HG02642 (cell line): ENCODE results near the gene PEX5.
A peak's percentile ranks its signal among the peaks of the same experiment; 100 is the strongest.

ENCODE experiments used
- ATAC-seq: cut with Tn5 transposase; IDR thresholded peaks from one replicate; pipeline ENCODE4 v1.9.1; 2021; ENCODE audit warnings: mild to moderate bottlenecking; ENCODE audit not compliant: unreplicated experiment, poor library complexity

PEX5 gene

DNA sequence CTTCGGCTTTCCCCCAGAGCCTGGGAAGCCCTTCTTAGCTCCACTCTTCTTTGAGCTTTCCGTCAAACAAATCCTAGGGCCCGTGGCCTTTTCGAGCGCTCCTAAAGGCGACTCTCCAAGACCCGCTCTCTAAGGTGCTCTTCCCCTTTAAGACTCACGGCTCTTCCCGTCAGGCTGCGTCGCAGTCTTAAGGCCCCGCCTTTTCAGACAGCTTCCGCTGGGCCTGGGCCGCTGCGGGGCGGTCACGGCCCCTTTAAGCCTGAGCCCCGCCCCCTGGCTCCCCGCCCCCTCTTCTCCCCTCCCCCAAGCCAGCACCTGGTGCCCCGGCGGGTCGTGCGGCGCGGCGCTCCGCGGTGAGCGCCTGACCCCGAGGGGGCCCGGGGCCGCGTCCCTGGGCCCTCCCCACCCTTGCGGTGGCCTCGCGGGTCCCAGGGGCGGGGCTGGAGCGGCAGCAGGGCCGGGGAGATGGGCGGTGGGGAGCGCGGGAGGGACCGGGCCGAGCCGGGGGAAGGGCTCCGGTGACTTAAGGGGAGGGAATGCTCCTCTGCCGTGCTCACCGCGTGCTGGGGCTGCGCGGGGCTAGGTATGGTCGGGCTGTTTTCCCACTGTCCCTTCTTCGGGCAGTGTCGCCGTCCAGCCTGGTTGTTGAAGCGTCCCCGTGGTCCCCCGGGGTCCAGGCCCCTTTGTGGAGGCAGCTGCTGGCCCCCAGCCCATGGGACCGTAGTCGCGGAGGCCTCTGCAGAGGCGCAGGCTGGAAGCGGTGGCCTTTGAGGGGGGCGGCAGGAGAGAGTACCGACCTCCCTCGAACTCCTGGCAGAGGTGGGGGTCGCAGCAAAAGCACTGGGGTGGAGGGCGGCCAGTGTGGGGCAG, at the start of gene PEX5:
Gene PEX5, plus strand, starts transcription at position 289 of the 870 bp plus-strand sequence. CDS start 692 bp downstream, outside the sequence.
- ATAC-seq: peak; percentile 98

DNA sequence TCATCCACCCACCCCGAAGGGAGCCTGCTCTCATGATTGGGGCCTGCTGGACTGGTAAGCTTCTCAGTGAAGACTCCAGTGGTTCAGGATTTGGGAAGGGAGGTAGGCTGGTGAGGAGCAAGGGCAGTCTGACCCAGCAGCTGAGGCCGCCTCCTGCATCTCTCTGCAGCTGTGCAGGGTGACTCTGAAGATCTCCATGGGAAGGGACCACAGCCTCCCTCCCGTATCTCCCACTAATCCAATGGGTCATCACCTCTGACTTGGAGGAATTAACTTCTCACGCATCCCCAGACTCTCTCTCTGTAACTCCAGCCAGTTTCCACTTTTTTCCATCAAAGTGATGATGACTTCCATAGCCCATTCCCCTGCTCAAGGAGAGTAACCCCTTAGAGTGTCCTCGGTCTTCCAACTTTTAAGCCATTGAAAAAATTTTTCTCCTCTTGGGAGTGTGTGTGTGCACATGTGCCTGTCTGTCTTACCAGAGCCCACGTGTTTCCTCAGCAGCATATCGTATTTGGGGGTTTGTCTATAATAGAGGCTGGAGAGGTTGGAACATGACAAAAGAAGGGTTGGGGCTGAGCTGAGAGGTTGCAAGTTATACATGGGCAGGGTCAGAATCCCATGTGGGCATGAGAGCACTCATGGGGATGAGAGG, 48.0 kb upstream of the PEX5 start:
- no peak for ATAC-seq

DNA sequence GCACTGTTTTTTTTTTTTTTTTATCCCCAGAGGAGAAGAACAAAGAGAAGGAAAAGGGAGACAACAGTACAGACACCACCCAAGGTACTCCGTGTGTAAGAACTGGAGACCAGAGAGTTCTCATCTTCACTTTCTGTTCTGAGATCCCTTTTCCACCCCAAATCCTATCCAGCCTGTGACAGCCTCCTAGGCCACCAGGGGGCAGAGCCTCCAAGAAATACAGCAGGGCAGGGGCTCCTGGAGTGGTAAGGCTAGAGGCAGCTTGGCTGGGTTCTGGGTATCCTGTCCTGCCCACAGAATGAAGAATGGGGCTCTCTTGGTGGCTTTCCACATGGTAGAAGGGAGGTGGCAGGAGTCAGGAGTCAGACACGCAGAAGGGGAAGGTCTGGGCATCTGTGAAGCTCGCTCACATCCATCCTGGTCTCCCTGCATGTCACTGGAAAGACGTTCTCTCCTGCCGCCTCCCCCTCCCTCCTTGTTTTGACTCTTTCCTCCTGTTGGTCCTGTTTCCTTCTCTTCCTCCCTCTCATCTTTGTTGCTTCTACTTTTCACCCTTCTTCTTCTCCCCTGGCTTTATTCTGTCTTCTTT, 47.3 kb upstream of the PEX5 start:
- no peak for ATAC-seq

DNA sequence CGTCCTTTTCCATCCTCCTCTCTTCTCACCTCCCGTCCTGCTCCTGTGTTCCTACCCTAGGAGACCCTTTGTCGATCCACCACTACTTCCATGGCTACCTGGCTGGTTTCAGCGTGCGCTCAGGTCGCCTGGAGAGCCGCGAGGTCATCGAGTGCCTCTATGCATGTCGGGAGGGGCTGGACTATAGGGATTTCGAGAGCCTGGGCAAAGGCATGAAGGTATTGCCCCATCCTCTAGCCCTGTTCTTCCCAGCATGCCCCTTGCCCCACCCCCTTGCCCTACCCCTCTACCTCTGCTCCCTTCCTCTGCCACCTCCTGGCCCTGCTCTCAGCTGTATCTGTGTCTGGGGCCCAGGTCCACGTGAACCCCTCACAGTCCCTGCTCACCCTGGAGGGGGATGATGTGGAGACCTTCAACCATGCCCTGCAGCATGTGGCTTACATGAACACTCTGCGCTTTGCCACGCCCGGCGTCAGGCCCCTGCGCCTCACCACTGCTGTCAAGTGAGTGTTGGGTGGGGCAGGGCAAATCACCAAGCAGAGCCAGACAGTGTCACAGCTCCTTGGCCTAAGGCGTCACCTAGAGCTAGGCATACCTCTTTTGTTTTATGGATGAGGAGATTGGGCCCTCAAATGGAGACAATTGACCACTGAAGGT, 46.5 kb upstream of the PEX5 start:
- ATAC-seq: no peak

DNA sequence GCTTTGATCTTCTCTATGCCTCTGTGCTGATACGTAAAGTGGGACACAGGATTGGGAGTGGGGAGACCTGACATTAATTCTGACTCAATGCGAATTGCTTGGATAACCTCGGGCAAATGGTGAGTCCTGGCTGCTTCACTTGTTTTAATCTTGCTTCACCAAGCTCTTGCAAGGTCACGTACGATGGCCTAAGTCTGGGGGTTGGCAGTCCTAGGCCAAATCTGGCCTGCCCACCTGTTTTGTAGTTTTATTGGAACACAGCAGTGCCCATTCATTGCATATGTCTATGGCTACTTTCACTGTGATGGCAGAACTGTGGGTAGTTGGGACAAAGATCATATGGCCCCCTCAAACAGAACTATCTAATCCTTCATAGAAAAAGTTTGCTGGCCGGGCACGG, 45.9 kb upstream of the PEX5 start:
- ATAC-seq: no peak

DNA sequence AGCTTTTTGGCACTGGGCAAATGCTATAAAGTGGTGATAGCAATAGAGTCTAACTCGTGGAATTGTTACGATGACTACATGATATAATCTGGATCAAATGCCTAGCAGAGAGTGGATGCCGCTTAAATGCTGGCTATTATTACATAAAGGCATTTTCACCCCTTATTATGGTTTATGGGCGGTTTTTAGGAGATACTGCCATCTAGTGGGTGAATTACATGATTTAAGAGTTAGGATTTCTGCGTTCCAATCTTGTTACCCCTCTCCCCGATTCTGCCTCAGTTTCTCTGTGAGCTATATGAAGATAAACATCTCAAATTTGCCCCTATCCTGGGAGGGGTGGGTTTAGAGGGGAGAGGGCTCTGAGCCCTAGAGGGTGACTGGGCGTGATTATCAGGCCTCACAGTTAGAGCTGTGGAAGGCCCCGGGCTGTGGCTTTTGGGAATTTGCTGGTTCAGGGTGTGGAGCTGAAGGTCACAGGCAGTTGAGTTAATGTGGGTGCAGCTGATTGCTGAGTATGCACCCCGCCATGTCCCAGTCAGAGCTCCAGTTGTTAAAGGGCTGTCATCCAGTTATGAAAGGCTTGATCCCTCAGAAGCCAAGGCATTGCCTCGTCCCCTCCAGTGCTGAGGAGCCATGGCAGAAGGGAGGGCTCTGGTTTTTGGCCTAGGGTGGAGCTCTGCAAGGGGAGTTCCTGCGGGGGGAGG, 44.9 kb upstream of the PEX5 start:
- no peak for ATAC-seq

DNA sequence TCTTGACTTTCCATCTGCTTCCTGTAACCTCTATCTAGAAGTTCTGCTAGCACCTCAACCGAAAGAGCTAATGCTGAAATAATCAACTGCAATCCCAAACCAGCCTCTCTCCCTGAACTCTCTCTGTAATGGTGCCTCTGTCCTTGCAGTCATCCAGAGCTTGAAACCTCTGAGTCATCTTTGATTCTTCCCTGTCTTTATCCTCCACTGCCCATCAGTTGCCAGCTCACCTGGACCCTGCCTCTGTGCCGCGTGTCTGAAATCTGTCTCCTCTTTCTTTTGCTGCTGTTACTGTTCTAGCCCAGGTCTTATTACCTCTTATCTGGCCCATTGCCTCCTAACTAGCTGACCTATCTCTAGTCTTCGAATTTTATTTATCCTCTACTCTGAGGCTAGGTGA, 43.8 kb upstream of the PEX5 start:
- ATAC-seq: no peak

DNA sequence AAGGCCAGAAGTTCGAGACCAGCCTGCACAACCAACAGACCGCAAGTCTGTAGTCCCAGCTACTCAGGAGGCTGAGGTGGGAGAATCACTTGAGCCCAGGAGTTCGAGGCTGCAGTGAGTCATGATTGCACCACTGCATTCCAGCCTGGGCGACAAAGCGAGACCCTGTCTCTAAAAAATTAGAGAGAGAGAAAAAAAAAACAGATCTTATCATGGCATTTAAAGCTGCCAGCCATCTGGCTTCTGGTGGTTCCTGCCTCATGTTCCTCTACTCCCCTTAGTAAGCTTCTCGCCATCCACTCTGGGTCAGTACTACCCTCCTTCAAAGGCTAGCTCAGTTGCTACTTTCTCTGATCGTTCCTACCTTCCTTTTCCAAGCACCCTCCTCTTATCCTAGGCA, 43.3 kb upstream of the PEX5 start:
- ATAC-seq: no peak

DNA sequence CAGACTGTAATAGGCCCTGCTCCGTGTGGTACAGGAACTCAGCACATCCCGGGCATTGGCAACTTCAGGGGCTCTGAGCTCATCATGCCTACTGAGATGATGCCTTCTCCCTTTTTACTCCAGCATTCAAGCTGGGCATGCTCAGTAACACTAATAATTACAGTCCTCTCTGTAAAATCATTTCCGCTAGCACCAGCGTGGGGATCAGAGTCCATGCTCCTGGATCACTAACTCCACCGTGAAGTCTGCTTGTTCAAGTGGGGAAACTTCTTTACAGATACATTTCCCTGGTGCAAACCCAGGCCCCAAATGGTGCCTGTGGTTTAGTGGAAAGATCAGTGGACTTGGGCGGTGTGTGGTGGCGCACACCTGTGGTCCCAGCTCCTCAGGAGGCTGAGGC, 42.6 kb upstream of the PEX5 start:
- ATAC-seq: no peak

DNA sequence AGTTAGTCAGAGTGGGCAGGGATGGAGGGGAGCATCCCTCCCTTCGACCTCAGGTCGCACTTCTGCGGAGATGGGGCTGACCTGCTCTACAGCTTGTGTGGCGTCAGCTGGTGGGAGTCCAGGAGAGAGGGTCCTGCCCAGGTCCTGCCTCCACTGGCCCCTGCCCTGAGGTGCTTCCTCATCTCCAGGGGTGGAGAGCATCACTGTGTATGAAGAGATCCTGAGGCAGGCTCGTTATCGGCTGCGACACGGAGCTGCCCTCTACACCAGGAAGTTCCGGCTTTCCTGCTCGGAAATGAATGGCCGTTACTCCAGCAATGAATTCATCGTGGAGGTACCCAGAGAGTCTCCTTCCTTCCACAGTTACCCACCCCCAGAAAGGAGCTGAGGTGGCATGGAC, 39.1 kb upstream of the PEX5 start:
- no peak for ATAC-seq

DNA sequence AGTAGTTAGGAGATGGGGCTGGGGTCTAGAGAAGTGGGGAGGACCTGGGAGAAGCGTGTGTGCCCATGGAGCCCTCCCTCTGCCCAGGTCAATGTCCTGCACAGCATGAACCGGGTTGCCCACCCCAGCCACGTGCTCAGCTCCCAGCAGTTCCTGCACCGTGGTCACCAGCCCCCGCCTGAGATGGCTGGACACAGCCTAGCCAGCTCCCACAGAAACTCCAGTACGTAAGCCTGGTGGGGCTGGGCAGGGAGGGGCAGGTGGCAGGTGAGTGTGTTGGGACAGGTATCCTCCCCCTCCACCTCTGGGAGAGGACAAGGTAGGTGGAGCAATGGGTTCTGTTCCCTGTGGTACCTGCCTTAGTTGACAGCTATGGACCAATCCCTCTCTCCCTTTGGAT, 38.6 kb upstream of the PEX5 start:
- ATAC-seq: no peak

DNA sequence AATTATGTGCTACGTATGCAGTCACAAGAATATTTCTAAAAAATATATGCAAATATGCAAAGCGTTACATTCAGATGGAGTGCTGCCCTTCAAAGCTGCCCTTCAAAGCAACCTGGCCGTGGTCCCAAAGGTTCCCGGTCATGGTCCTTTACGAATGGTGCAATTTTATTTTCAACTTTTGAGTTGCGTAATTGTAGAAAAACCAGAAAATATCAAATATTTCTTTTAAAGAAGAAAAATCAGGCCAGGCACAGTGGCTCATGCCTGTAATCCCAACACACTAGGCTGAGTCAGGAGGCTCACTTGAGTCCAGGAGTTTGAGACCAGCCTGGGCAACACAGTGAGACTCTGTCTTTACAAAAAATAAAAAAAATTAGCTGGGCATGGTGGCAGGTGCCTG, 38.0 kb upstream of the PEX5 start:
- ATAC-seq: no peak

DNA sequence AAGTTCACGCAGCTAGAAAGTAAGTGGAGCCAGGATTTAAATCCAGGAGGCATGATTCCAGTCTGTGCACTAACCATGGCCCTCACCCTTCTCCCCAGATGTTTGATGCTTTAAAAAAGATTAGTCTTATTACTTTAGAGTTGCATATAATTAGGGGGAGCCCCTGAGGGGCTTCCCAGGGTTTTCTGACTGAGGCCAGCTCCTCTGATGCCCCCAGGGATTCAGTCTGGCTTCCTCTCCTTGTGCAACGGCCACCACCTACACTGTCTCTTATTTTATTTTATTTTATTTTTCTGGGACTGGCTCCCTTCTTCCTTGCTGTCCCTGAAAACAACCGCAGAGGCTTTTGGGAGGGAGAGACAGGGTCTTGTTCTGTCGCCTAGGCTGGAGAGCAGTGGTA, 36.7 kb upstream of the PEX5 start:
- ATAC-seq: no peak

DNA sequence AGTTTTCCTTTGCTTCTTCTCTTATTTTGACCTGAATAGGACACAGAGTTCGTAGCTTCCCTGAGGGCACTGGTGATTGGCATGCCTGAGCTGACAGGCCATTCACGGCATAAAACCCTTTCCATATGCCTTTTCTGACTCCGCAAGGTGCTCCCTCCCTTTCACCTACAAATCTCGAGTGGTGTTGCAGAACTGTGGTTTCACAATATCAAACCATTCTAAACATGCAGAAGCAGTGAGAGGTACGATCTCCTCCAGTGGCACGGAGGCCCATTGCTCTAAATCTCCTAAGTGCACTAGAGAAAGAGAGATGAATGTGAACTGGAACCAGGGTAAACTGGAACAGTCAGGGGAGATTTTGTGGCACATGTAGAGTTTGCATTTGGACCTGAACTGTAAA, 35.4 kb upstream of the PEX5 start:
- no peak for ATAC-seq

DNA sequence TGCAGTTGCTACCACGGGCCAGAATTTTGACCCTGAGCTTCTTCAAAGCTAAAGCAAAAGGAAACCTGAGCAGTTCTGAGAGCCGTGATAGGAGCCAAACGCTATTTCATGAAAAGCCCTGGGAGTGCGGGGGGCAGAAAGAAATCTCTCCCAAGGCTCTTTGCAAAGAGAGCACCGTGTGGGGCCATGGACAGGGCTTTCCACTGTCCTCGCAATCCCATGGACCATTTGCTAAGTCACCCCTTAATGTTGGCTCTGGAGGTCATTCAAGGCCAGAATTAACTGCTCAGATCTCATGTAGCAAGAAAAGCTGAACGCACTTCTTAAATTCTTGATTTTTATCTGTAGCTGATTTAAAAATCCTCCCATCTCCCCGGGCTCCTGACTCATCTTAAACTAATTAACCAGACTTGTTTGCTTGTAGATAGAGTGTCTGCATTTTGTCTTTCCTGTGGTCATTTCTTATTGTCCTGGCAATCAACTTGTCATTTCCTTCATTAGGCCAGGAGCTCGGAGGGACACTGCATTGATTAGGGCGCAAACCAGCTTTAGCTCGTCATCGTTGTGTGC, 34.5 kb upstream of the PEX5 start:
- no peak for ATAC-seq

DNA sequence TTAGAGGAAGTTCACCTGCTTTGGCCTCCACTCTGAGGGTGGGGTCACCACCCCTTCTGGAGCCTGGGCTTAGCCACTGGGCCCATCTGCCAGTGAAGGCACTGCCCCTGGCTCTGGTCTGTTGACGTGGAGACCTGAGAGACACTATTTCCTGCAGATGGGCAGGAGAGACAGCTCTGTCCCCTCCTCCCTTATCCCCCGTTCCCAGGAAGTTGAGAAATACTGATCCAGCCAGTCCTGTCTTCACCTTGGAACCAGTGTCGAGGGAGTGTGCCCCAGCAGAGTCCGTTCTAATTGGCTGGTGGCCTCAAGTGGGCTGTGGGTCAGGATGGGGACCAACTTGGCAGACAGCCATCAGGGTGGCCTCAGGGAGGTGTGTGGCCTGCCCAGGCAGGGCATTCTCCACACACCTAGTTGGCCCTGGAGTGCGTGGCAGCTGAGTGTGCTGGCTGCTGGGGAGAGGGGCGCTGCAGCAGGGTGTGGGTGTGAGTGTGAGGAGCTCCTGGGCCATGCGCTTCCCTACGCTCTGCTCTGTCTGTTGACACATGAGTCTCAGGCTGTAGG, 33.9 kb upstream of the PEX5 start:
- no peak for ATAC-seq

DNA sequence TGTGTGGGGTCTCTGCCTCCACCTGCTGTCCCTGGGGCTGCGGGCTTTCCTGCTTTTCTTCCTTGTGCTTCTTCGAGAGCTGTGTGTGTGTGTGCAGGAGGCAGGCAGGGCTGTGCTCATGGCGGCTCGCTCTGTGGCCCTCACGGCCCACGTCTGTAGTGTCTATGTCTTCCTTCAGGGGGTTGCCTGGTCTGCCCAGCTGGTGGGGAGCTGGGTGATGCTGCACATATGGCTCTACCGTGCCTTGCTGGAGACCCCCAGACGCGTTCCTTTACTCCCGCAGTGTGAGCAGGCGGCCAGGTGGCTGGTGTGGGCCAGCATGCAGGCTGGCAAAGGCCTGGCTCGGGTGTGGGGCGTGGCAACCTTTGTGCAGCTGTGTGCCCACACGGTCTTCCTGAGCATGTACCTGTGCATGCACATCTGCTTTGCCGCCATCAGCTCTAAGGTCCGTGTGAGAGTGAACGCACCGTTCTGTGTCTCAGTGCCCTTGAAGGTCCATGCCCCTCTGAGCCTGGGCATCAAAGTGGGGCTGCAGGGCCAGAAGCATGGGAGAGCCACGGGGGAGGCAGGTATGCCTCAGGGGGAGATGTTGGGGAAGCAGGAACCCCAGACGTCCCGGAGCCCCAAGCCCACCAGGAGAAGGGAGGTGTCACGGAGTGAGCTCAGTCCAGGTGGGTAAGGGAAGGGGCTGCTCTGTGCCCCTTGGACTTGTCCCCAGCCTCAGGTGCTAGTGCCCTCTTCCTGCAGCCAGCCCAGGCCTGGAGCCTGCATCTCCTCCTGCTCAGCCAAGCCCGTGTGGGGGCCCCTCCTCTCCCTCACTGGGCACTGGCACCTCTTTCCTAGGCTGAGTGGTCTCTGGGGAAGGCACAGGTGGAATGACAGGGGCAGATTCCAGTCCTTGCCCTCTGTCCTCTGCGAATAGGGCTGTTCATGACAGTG, 33.0 kb upstream of the PEX5 start:
- ATAC-seq: no peak

DNA sequence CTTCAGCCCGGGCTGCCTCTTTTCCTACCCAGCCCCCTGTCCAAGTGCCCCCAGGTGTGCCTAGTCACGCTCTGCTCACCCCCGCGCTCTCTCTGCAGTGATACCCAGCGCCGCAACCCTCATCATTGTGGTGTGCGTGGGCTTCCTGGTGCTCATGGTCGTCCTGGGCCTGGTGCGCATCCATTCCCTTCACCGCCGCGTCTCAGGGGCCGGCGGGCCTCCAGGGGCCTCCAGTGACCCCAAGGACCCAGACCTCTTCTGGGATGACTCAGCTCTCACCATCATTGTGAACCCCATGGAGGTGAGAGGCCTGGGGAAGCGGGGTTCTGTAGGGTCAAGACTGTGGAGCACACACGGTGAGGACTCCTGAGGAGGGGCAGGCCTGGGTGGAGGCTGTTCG, 32.1 kb upstream of the PEX5 start:
- no peak for ATAC-seq
